CD4-positive, alpha-beta T cell treated with Interleukin-10 for 1 hour (primary cell): ENCODE data around the gene ZFR.
"Not testable (repeated sequence)": the region's sequence is repeated elsewhere in the genome, so short reads cannot be mapped to it uniquely, and the experiment has no call there.

Source experiments
- DNase-seq: peaks from one replicate; pipeline ENCODE4 v3.0.0-alpha.2; 2020

ZFR gene

GRCh38 chr5:32405507-32405906 is 39.0 kb downstream of the ZFR start:
- DNase-seq: no peak

- no peak for DNase-seq
These were observed 40.8 kb downstream of the ZFR start for GRCh38 chr5:32403760-32404159.

GRCh38 chr5:32400401-32400800 is 44.1 kb downstream of the ZFR start:
- DNase-seq: no peak

- not testable (repeated sequence) for DNase-seq
These were observed 45.8 kb downstream of the ZFR start for GRCh38 chr5:32398754-32399153.

GRCh38 chr5:32394981-32395380 is 49.6 kb downstream of the ZFR start:
- DNase-seq: no peak

- no peak for DNase-seq
These were observed 52.5 kb downstream of the ZFR start for GRCh38 chr5:32392039-32392438.

GRCh38 chr5:32390819-32391591 is 53.5 kb downstream of the ZFR start:
- no peak for DNase-seq

DNA sequence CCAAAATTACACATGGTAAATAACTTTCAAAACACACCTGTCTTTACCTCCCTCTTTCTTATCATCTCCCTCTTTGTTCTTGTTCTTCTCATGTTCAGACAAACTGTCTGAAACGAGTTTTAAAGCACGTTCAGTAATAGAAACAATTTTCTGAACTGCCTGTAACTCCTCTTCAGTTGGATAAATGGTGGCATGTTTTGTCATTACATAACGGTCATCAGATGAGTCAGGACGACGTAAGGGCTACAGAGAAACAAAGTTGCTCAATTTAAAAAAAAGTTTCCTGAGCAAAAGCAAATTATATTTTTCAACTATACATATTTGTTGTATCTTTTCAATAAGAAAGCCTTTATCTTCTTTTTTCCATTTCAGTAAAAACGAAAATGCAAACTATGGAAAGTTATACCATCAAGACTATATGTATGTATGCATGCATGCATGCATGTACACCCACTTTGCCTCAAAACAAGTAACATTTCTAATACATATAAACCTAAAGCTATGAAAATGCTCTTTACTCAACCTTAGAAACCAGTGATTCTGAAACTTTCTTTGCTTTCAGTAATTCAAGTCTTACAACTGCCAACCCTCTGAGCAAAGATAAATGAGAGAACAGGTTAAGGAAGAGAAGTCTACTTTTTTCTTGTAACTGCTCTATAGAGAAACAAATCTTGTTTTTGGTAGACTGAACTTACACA is 56.0 kb downstream of the ZFR start:
- DNase-seq: no peak

GRCh38 chr5:32387841-32388240 is 56.7 kb downstream of the ZFR start:
- no peak for DNase-seq

- no peak for DNase-seq
These were observed 57.3 kb downstream of the ZFR start for GRCh38 chr5:32387211-32387610.

- DNase-seq: no peak
These were observed 59.9 kb downstream of the ZFR start for GRCh38 chr5:32384621-32385020.

- no peak for DNase-seq
These were observed 61.0 kb downstream of the ZFR start for GRCh38 chr5:32383586-32383985.

DNA sequence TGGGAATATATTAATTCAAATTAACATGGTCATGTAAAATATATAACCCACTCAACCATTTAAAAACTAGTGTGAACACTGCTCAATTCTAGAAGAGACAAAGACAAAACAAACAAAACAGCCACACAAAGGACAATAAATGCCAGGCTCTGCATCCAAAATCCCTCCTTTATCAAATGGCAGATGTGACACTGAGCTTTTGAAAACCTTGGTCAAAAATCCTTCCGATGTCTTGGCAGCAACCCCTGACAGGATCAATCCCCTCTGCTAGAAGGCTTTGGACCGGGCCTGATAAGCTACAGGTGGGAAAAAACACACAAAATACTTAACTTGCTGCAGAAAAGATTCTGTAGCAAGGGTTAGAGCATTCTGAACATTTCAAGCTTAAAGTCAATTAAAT is 61.5 kb downstream of the ZFR start:
- no peak for DNase-seq

DNA sequence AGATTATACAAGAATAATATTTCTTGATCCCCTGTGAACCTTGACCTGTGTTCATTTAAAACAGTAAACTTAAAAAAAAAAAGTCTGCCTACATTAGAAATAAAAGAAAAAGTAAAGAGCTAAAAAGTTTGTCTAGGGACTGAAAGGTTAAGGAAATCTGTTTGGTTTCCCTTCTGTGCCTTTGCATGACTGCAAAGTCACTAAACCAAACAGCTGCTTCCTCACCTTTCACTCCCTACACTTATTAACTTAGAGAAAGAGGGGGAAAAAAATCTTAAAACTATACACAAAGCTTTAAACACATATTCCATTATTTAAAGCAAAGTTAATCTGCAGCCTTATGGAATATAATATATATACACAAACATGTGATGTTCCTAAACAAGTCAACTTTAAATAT is 65.1 kb downstream of the ZFR start:
- no peak for DNase-seq

DNA sequence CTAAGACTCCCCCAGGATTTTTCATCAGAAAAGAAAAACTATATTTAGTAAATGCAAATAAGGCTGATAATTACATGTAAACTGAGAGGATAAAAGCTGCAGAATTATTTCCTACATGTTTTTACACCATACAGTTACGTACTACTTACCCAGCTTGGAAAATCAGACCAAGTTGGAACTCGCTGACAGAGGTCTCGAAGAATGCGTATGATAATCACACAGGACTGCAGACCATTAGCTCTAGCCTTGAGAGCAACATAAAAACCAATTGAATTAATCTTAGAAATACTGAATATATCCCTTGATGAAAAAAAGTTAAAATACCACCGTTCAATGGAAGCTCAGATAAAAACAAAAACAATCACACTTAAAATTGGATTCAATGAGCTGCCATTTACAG is 65.6 kb downstream of the ZFR start:
- no peak for DNase-seq

DNA sequence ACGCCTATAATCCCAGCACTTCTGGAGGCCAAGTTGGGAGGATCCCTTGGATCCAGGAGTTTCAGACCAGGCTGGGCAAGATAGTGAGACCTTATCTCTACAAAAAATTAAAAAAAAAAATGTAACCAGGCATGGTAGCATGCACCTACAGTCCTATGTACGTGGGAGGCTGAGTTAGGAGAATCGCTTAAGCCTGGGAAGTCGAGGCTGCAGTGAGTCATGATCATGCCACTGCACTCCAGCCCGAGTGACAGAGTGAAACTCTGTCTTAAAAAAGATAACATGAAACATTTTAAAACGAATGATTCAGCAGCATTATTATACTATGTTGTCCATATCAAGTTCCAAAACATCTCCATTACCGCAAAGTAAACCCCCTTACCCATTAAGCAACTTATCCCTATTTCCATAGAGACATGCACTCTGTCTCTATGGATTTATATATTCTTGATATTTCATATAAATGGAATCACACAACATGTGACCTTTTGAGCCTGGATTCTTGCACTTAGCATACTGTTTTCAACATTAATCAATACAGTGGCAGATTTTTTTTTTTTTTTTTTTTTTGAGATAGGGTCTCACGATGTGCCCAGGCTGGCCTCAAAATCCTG is 74.9 kb downstream of the ZFR start:
- DNase-seq: no peak

DNA sequence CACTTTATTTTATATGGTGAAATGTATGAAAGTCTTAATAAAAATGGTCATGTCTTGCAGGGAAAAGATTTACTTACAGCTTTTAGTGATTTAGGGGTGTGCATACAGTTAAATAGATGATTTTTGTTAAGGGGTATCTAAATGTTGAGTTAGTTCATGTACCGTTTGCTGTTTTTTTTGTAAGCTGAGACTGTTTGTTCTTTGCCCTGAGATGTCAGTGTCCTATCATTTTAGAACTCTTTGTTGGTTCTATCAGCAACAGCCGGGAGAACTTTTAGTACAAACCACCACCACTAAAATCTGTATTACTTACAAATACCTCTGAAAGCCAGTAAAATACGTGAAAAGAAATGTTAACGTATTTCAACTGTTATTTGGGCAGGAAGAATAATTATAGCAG is 75.5 kb downstream of the ZFR start:
- DNase-seq: no peak

DNA sequence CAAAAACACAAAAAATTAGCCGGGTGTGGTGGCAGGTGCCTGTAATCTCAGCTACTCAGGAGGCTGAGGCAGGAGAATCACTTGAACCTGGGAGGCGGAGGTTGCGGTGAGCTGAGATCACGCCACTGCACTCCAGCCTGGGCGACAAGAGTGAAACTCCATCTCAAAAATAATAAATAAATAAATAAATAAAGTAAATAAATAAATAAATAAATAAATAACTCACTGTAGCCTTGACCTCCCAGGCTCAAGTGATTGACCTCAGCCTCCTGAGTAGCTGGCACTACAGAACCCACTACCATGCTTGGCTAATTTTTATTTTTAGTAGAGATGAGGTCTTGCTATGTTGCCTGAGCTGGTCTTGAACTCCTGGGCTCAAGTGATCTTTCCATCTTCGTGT is 77.3 kb downstream of the ZFR start:
- not testable (repeated sequence) for DNase-seq

- DNase-seq: no peak
These were observed 78.9 kb downstream of the ZFR start for GRCh38 chr5:32365623-32366022.

DNA sequence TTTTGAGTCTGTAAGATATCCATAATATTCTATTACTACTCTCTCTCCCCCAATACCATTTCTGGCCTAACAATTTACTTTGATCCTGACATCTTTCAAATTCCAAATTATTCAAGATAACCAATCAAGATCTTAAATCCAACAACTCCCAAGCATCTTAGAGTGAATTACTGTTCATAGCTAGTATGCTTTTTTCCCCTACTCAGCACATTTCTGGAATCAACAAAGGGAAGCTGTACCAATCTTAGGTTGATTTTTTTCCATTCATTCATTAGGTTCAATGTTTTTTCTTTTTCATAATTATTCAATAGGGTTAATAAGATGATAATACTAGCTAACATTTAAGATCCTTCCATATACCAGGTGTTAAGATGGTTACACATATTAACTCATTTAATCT is 81.5 kb downstream of the ZFR start:
- no peak for DNase-seq

GRCh38 chr5:32362527-32362926 is 82.0 kb downstream of the ZFR start:
- no peak for DNase-seq

DNA sequence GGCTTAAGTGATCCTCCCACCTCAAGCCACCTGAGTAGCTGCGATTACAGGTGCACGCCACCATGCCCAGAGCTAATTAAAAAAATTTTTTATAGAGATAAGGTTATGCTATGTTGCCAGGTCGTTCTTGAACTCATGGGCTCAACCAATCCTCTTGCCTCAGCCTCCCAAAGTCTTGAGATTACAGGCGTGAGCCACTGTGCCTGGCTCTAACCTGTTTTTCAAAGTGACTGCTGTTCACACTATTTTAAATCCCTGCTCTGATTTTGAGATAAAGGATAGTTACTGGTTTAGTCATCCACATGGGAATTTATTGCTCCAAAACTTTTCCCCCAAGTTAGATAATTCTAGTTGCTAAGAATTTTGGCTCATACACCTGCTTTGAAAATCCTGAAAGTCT is 83.6 kb downstream of the ZFR start:
- DNase-seq: no peak

GRCh38 chr5:32358611-32359010 is 85.9 kb downstream of the ZFR start:
- DNase-seq: no peak

- no peak for DNase-seq
These were observed 86.9 kb downstream of the ZFR start for GRCh38 chr5:32357658-32358057.
